Chondrocyte (in vitro differentiated cells): ENCODE data around the gene TTC39A. TPM values are rescaled to one million over a fixed set of nuclear protein-coding genes. Genes with fewer than 3 reads are reported as not detected.

Experiments used
- DNase-seq: peaks from one replicate; pipeline ENCODE4 v3.0.0; 2021; ENCODE audit warnings: mixed read lengths, low spot score
- H3K27ac Mint-ChIP-seq: one replicate; pipeline ENCODE4 v1.8.0; 2021; ENCODE audit warnings: mild to moderate bottlenecking, moderate library complexity, mixed read lengths; ENCODE audit not compliant: unreplicated experiment
- H3K27me3 Mint-ChIP-seq: 2 replicates; pipeline ENCODE4 v1.8.0; 2021; ENCODE audit warnings: low read depth, mixed read lengths
- H3K36me3 Mint-ChIP-seq: 2 replicates; pipeline ENCODE4 v1.8.0; 2021; ENCODE audit warnings: low read depth, mixed read lengths
- H3K4me1 Mint-ChIP-seq: 2 replicates; pipeline ENCODE4 v1.8.0; 2021; ENCODE audit warnings: low read depth, mild to moderate bottlenecking, mixed read lengths
- H3K4me3 Mint-ChIP-seq: one replicate; pipeline ENCODE4 v1.8.0; 2021; ENCODE audit warnings: mild to moderate bottlenecking, moderate library complexity, mixed read lengths; ENCODE audit not compliant: unreplicated experiment
- H3K9me3 Mint-ChIP-seq: 2 replicates; pipeline ENCODE4 v1.8.0; 2021; ENCODE audit warnings: low read depth, mixed read lengths
- total RNA-seq: library from RNA; stranded (reverse); gene quantifications from 3 replicates; pipeline ENCODE4 v1.2.1, GENCODE V29; 2021
- TF ChIP-seq, protein P1 (sequence below): fragments of 200-600 bp; sonication (generic); IDR thresholded peaks from 2 replicates; pipeline ENCODE4 v1.5.0; 2021; ENCODE audit warnings: antibody characterized with exemption, mild to moderate bottlenecking, moderate library complexity

The TTC39A gene
- total RNA-seq, 1 donor from 2014 or later = 4.0 TPM

- H3K27me3 Mint-ChIP-seq = no peaks in the 10 kb centered on the region
- H3K4me3 Mint-ChIP-seq = peak overlapping the region; percentile 53
- no peaks in the 10 kb centered on the region for H3K9me3 Mint-ChIP-seq
- no peak overlapping the region for H3K27ac Mint-ChIP-seq
- TF ChIP-seq, protein P1, sequence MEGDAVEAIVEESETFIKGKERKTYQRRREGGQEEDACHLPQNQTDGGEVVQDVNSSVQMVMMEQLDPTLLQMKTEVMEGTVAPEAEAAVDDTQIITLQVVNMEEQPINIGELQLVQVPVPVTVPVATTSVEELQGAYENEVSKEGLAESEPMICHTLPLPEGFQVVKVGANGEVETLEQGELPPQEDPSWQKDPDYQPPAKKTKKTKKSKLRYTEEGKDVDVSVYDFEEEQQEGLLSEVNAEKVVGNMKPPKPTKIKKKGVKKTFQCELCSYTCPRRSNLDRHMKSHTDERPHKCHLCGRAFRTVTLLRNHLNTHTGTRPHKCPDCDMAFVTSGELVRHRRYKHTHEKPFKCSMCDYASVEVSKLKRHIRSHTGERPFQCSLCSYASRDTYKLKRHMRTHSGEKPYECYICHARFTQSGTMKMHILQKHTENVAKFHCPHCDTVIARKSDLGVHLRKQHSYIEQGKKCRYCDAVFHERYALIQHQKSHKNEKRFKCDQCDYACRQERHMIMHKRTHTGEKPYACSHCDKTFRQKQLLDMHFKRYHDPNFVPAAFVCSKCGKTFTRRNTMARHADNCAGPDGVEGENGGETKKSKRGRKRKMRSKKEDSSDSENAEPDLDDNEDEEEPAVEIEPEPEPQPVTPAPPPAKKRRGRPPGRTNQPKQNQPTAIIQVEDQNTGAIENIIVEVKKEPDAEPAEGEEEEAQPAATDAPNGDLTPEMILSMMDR = no peak
- peak; percentile 83 for DNase-seq
- peaks cover 34% of the 10 kb centered on the region for H3K4me1 Mint-ChIP-seq
- H3K36me3 Mint-ChIP-seq = no peaks in the 10 kb centered on the region
Measured at GRCh38 chr1:51329443-51330325, 678 bp downstream of the TTC39A start.

DNA sequence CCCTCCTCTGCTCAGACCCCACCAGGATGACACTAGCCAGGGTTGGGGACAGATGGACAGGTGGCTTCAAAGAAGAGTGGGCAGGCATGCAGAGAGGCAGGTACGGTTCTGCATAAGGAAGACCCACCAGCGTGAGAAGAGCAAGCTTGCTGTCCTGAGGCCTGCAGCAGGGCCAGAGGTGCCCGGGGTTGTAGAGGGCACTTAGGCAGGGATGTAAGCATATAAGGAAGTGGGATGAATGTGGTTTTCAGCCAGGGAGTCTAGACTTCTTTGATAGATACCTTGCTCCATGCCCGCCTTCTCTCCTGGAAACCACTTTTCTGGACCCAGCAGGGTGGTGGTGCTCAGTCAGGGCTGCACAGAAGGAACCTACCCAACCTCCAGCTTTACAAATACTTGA, 1.4 kb downstream of the TTC39A start:
- Mint-ChIP-seq H3K27me3 (no peaks in the 10 kb centered on the region), H3K4me1 (peaks cover 34% of the 10 kb centered on the region), H3K36me3 (no peaks in the 10 kb centered on the region), H3K27ac (peak overlapping the region; percentile 63), H3K9me3 (no peaks in the 10 kb centered on the region), H3K4me3 (no peak overlapping the region)
- peak; percentile 37 for DNase-seq
- TF ChIP-seq, protein P1 = no peak

DNA sequence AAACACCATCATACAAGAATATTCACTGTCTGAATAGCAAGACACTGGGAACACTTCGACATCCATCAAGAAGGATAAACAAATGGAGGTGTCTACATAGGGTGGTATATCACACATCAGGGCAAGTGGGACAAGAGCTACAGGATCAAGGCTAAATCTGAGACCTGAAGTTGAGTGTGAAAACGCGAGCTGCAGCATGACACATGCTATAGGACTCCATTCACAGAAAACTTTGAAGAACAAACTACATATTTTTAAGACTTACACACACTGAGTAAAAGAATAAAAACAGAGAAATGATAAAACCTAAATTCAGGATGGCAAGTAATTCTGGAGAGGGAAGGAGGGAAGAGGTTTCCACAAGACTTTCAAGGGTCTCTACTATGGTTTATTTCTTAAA, 2.1 kb downstream of the TTC39A start:
- no peaks in the 10 kb centered on the region for H3K9me3 Mint-ChIP-seq
- H3K36me3 Mint-ChIP-seq = no peaks in the 10 kb centered on the region
- no peak for DNase-seq
- no peaks in the 10 kb centered on the region for H3K27me3 Mint-ChIP-seq
- TF ChIP-seq, protein P1 = no peak
- H3K27ac Mint-ChIP-seq = peak overlapping the region; percentile 17
- H3K4me1 Mint-ChIP-seq = peaks cover 34% of the 10 kb centered on the region
- H3K4me3 Mint-ChIP-seq = no peak overlapping the region

GRCh38 chr1:51327386-51327785, 3.0 kb downstream of the TTC39A start:
- H3K36me3 Mint-ChIP-seq = no peaks in the 10 kb centered on the region
- TF ChIP-seq, protein P1 = no peak
- H3K27ac Mint-ChIP-seq = no peak overlapping the region
- H3K27me3 Mint-ChIP-seq = no peaks in the 10 kb centered on the region
- H3K9me3 Mint-ChIP-seq = no peaks in the 10 kb centered on the region
- peaks cover 34% of the 10 kb centered on the region for H3K4me1 Mint-ChIP-seq
- no peak overlapping the region for H3K4me3 Mint-ChIP-seq
- no peak for DNase-seq

- H3K36me3 Mint-ChIP-seq = no peaks in the 10 kb centered on the region
- DNase-seq = peak; percentile 66
- no peaks in the 10 kb centered on the region for H3K27me3 Mint-ChIP-seq
- TF ChIP-seq, protein P1 = no peak
- no peak overlapping the region for H3K27ac Mint-ChIP-seq
- H3K4me3 Mint-ChIP-seq = no peak overlapping the region
- no peaks in the 10 kb centered on the region for H3K9me3 Mint-ChIP-seq
- H3K4me1 Mint-ChIP-seq = peaks cover 33% of the 10 kb centered on the region
Measured at GRCh38 chr1:51326839-51327238, 3.5 kb downstream of the TTC39A start.
